HFFc6 (cell line): ENCODE data around the gene TMOD4. TPM values are rescaled to one million over a fixed set of nuclear protein-coding genes. Genes with fewer than 3 reads are reported as not detected.

ENCODE experiments used
- DNase-seq: peaks from one replicate; pipeline ENCODE4 v3.0.0-alpha.2; 2018
- H3K27ac Mint-ChIP-seq: 2 replicates; pipeline ENCODE4 v1.8.0; 2020; ENCODE audit warnings: mild to moderate bottlenecking, mixed read lengths
- H3K27me3 Mint-ChIP-seq: 2 replicates; pipeline ENCODE4 v1.8.0; 2021; ENCODE audit warnings: mild to moderate bottlenecking, moderate library complexity, mixed read lengths; ENCODE audit not compliant: insufficient read depth
- H3K36me3 Mint-ChIP-seq: 2 replicates; pipeline ENCODE4 v1.8.0; 2021; ENCODE audit warnings: low read depth, mixed read lengths
- H3K4me1 Mint-ChIP-seq: 2 replicates; pipeline ENCODE4 v1.8.0; 2020; ENCODE audit warnings: low read depth, mixed read lengths
- H3K4me3 Mint-ChIP-seq: 2 replicates; pipeline ENCODE4 v1.8.0; 2020; ENCODE audit warnings: mild to moderate bottlenecking, moderate library complexity, mixed read lengths
- H3K9me3 Mint-ChIP-seq: 2 replicates; pipeline ENCODE4 v1.8.0; 2020; ENCODE audit warnings: mild to moderate bottlenecking, mixed read lengths
- long read RNA-seq: library from polyadenylated mRNA; unstranded; transcript quantifications from one replicate; pipeline ENCODE4 v2.0.0, GENCODE V29; 2019
- total RNA-seq, 6 experiments: library from RNA; stranded (reverse); fragmentation: NEBNext Ultra II Directional; extraction: Animal tissue kit (Norgen Biotek cat#: 25700); gene quantifications; 2 replicates in 1 of 6; 3 replicates in 5 of 6; pipeline ENCODE4 v1.2.3, GENCODE V29; 2021
- TF ChIP-seq, protein P1 (sequence below): fragments of 200-600 bp; sonication (generic); IDR thresholded peaks from 2 replicates; pipeline ENCODE4 v1.5.0; 2021; ENCODE audit warnings: antibody characterized with exemption, mild to moderate bottlenecking

Gene TMOD4
- 1 to 10 TPM in 1 of 6 experiments, under 1 TPM in 2, not detected in 3; 0.40 to 1.1 (median 0.99) TPM for total RNA-seq
- long read RNA-seq: 0 reads

DNA sequence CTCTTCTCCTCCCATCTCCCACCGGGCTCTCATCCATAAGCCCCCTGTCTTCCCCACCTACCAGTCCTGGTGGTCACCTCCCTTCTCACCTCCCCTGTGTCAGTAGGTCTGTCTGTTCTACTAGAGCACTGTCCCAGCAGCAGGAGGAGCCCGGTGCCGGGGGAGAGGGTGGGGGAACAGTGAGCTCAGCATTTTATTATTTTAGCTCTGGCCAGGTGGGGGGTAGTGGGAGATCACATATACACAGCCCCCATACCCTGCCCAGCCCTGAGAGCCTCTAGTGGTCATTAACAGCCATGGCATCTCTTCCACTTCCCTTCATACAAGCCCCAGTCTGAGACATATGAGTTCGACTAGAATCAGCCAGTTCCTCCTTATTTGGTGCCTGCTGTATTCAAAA lies at the start of gene TMOD4:
TSS of gene TMOD4 (minus strand) at position 119 of the 400 bp plus-strand sequence. CDS start 1,106 bp downstream, outside the sequence.
- peaks cover 5% of the 10 kb centered on the region for H3K27me3 Mint-ChIP-seq
- H3K4me3 Mint-ChIP-seq: no peak within 1 kb of the TSS
- H3K36me3 Mint-ChIP-seq: peaks cover 7% of the 10 kb centered on the region
- TF ChIP-seq, protein P1, sequence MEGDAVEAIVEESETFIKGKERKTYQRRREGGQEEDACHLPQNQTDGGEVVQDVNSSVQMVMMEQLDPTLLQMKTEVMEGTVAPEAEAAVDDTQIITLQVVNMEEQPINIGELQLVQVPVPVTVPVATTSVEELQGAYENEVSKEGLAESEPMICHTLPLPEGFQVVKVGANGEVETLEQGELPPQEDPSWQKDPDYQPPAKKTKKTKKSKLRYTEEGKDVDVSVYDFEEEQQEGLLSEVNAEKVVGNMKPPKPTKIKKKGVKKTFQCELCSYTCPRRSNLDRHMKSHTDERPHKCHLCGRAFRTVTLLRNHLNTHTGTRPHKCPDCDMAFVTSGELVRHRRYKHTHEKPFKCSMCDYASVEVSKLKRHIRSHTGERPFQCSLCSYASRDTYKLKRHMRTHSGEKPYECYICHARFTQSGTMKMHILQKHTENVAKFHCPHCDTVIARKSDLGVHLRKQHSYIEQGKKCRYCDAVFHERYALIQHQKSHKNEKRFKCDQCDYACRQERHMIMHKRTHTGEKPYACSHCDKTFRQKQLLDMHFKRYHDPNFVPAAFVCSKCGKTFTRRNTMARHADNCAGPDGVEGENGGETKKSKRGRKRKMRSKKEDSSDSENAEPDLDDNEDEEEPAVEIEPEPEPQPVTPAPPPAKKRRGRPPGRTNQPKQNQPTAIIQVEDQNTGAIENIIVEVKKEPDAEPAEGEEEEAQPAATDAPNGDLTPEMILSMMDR: peak; percentile 73
- H3K27ac Mint-ChIP-seq: peak within 1 kb of the TSS; percentile 12; the same call in 1 of the 2 replicates
- DNase-seq: no peak
- H3K4me1 Mint-ChIP-seq: no peaks in the 10 kb centered on the region; the same call in 1 of the 2 replicates
- H3K9me3 Mint-ChIP-seq: no peaks in the 10 kb centered on the region

GRCh38 chr1:151222130-151222529 lies 46.3 kb upstream of the TMOD4 start:
- H3K27ac Mint-ChIP-seq: peak overlapping the region; percentile 60
- H3K9me3 Mint-ChIP-seq: no peaks in the 10 kb centered on the region
- peaks cover 3% of the 10 kb centered on the region for H3K27me3 Mint-ChIP-seq
- TF ChIP-seq, protein P1: no peak
- H3K4me1 Mint-ChIP-seq: peaks cover 17% of the 10 kb centered on the region
- peaks cover 15% of the 10 kb centered on the region for H3K36me3 Mint-ChIP-seq
- peak; percentile 19 for DNase-seq
- H3K4me3 Mint-ChIP-seq: no peak overlapping the region

- H3K27me3 Mint-ChIP-seq: peaks cover 3% of the 10 kb centered on the region
- H3K36me3 Mint-ChIP-seq: peaks cover 15% of the 10 kb centered on the region
- no peaks in the 10 kb centered on the region for H3K9me3 Mint-ChIP-seq
- H3K27ac Mint-ChIP-seq: peak overlapping the region; percentile 60; the same call in 1 of the 2 replicates
- DNase-seq: no peak
- TF ChIP-seq, protein P1: no peak
- H3K4me1 Mint-ChIP-seq: peaks cover 18% of the 10 kb centered on the region
- no peak overlapping the region; the same call in 1 of the 2 replicates for H3K4me3 Mint-ChIP-seq
Observed at GRCh38 chr1:151221616-151222015, 45.8 kb upstream of the TMOD4 start.

GRCh38 chr1:151213560-151213959 lies 37.8 kb upstream of the TMOD4 start:
- peaks cover 41% of the 10 kb centered on the region for H3K4me1 Mint-ChIP-seq
- no peak overlapping the region; the same call in 1 of the 2 replicates for H3K27ac Mint-ChIP-seq
- no peak for DNase-seq
- H3K4me3 Mint-ChIP-seq: no peak overlapping the region
- peaks cover 1% of the 10 kb centered on the region for H3K27me3 Mint-ChIP-seq
- TF ChIP-seq, protein P1: no peak
- H3K36me3 Mint-ChIP-seq: peaks cover 24% of the 10 kb centered on the region
- H3K9me3 Mint-ChIP-seq: no peaks in the 10 kb centered on the region

GRCh38 chr1:151211972-151212705 lies 36.4 kb upstream of the TMOD4 start:
- Mint-ChIP-seq H3K27me3 (peaks cover 1% of the 10 kb centered on the region), H3K4me3 (0 out of 2 replicates have a peak overlapping the region, but pooled peaks have one; percentile 7), H3K4me1 (peaks cover 41% of the 10 kb centered on the region), H3K27ac (peak overlapping the region; percentile 78), H3K36me3 (peaks cover 24% of the 10 kb centered on the region), H3K9me3 (no peaks in the 10 kb centered on the region)
- TF ChIP-seq, protein P1: no peak
- no peak for DNase-seq
